PC-3 (cell line): Measurements from ENCODE around the gene DGUOK.

Experiments used
- EZH2 ChIP-seq: fragments of 300-600 bp; sonication (generic); IDR thresholded peaks from one replicate; pipeline ENCODE4 v1.6.1; 2017; ENCODE audit warnings: antibody characterized with exemption, mild to moderate bottlenecking, low read length; ENCODE audit not compliant: unreplicated experiment
- TF ChIP-seq, protein P1 (sequence below): fragments of 300-600 bp; sonication (generic); conservative IDR thresholded peaks from 2 replicates; pipeline ENCODE4 v1.5.1; 2017; ENCODE audit warnings: antibody characterized with exemption, low read depth, mild to moderate bottlenecking, low read length

DNA sequence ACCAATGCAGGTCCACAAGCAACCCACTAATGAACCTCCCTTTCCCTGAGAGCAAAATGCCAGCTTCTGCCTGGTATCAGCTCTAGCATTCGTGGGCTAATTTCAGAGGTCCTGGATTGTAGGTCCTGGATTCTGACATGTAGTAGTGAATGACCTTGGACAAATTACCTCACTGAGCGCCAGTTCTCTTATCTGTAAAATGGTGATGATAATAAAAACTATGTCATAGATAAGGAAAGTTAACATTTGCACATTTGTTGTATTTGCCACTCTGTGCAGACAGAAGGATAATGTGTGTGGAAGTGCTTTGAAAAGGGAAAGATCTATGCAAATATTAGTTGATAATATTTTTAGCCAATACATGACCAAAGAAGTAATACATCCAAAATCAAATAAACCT lies 53.9 kb downstream of the DGUOK start:
- TF ChIP-seq EZH2 = no peak
- TF ChIP-seq, protein P1, sequence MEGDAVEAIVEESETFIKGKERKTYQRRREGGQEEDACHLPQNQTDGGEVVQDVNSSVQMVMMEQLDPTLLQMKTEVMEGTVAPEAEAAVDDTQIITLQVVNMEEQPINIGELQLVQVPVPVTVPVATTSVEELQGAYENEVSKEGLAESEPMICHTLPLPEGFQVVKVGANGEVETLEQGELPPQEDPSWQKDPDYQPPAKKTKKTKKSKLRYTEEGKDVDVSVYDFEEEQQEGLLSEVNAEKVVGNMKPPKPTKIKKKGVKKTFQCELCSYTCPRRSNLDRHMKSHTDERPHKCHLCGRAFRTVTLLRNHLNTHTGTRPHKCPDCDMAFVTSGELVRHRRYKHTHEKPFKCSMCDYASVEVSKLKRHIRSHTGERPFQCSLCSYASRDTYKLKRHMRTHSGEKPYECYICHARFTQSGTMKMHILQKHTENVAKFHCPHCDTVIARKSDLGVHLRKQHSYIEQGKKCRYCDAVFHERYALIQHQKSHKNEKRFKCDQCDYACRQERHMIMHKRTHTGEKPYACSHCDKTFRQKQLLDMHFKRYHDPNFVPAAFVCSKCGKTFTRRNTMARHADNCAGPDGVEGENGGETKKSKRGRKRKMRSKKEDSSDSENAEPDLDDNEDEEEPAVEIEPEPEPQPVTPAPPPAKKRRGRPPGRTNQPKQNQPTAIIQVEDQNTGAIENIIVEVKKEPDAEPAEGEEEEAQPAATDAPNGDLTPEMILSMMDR = no peak
